CD4-positive, alpha-beta T cell treated with Interleukin-15 for 4 hours (primary cell): ENCODE data around the gene SLC52A3.
"Not testable (repeated sequence)": the region's sequence is repeated elsewhere in the genome, so short reads cannot be mapped to it uniquely, and the experiment has no call there.

Experiments used
- DNase-seq: peaks from one replicate; pipeline ENCODE4 v3.0.0-alpha.2; 2020; ENCODE audit warnings: low spot score

Gene SLC52A3

GRCh38 chr20:768426-768978 lies at the start of gene SLC52A3:
Gene SLC52A3 (minus strand): TSS chr20:768500. CDS start chr20:765774, 2,726 bp downstream.
- DNase-seq, result no peak

DNA sequence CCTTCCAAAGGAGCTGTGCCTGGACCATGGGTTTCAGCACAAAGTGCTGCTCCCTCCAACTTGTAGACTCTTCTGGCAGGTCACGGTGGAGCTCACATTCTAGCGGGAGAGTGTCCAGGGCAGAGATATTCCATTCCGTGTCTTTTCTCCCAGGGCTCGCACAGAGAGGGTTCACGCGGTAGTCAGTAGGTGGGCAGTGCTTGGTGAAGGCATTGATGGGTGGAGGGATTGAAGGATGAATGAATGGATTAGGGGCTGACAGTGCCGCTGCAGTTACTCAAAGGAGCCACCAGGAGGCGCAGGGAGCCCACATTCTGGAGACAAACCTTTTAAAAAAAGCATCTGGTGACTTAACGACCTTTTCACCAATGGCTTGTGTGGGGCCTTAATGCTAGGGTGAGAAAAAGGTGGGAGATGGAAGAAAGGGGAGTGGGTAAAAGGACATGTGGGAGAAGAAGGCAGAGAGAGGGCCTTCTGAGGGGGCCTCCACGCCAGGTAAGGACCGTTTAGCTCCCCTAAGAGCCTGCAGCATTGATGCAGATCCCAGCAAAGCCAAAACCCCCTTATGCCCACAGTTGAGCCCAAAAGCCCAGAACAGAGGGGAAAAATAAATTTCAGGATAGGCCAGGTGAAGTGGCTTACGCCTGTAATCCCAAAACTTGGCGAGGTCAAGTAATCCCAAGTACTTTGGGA lies 47.8 kb upstream of the SLC52A3 start:
- peak; percentile 64 for DNase-seq

DNA sequence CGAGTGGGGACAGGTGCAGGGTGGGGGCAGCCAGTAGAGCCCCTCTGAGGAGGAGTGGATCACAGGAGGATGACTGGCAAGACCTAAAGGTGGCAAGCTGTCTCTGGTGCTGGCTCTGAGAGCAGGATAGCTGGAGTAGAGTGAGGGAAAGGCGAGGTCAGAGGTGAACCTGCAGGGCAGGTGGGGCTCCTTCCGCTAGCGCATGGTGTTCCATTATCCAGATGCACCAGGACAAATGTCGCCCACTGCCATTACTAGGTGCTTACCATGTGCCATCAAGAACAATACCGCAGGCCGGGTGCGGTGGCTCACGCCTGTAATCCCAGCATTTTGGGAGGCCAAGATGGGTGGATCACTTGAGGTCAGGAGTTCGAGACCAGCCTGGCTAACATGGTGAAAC lies 46.9 kb upstream of the SLC52A3 start:
- DNase-seq, result no peak

- DNase-seq, result no peak
Observed at GRCh38 chr20:813390-813789, 45.1 kb upstream of the SLC52A3 start.

- DNase-seq, result not testable (repeated sequence)
Observed at GRCh38 chr20:812435-812814, 44.1 kb upstream of the SLC52A3 start.

DNA sequence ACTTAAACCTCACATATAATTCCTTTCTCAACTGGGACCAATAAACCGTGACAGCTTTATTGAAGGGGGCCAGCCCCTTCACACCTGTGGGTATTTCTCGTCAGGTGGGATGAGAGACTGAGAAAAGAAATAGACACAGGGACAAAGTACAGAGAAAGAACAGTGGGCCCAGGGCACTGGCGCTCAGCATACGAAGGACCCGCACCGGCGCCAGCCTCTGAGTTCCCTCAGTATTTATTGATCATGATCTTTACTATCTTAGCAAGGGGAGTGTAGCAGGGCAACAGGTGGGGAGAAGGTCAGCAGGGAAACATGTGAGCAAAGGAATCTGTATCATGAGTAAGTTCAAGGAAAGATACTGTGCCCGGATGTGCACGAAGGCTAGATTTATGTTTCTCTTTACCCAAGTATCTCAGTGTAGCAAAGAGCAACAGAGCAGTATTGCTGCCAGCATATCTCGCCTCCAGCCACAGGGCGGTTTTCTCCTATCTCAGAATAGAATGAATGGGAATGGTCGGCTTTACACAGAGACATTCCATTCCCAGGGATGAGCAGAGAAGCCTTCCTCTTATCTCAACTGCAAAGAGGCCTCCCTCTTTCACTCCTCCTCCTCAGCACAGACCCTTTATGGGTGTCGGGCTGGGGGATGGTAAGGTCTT lies 43.6 kb upstream of the SLC52A3 start:
- not testable (repeated sequence) for DNase-seq

DNA sequence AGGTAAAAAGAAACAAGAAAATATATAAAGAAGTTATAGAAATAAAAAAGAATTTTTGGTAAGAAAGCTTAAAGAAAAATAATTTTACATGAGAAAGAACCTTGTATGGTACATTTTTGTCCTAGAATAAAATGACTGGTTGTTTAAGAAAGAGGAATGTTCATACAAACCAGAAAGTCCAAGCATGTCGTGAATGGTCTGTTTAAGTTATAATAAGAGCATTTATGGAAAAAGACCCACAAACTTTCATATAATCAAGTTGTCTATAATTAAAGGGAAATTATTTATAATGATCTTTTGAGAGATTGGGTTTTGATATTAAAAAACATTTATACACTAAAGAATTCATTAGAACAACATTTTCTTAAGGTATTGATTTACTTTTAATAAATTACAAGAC lies 37.4 kb upstream of the SLC52A3 start:
- DNase-seq, result no peak

DNA sequence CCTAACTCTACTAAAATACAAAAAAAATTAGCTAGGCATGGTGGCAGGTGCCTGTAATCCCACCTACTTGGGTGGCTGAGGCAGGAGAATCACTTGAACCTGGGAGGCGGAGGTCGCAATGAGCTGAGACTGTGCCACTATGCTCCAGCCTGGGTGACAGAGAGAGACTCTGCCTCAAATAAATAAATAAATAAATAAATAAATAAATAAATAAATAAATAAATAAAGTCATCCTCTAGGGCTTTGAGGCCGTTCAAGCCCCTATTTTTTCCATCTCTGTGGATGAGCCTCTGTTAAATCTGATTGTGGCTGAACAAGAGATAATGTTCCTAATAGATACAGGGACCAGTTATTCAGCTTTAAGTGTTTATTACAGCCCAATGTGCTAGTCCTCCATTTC lies 33.4 kb upstream of the SLC52A3 start:
- DNase-seq, result no peak

DNA sequence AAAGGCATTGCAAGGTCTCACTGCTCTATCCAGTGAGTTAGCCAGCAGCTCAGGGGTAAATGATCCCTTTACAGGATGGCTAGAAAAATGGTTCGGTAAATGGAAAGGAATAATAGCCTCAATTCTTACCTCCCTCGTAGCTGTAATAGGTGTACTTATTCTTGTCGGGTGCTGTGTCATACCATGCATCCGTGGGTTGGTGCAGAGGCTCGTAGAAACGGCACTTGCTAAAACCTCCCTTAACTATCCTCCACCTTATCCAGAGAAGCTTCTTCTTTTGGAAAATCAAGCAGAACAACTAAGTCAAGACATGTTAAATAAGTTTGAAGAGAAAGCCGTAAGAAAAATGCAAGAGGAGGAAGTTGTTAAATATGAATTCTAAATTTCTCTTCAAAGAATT lies 31.7 kb upstream of the SLC52A3 start:
- not testable (repeated sequence) for DNase-seq

DNA sequence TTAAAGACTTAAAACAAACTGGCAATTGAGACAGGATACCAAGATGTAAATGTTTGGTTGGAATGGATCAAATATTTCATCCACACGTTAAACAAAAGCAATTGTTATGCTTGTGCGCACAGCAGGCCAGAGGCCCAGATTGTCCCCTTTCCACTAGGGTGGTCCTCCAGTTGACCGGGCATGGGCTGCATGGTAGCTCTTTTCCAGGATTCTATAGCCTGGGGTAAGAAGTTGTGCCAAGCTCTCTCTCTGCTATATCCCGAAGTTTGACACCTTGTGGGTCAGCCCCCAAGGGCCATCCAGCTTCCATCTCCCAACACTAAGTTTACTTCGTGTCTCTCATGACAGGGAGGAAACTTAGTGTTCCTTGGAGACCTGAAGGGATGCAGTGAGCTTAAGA lies 30.4 kb upstream of the SLC52A3 start:
- not testable (repeated sequence) for DNase-seq

DNA sequence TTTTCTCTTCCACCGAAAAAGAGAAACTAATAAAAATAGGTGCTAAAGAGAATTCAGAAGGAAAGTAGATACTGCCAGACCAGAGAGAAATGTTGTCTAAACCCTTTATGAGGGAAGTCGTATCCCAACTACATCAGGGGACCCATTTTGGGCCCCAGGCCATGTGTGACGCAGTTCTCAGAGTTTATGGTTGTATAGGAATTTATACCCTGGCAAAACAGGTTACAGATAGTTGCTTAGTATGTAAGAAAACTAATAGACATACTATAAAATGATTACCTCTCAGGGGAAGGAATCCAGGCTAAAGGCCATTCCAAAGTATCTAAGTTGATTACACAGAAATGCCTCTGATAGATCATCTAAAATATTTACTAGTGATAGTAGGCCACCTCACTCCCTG lies 28.6 kb upstream of the SLC52A3 start:
- DNase-seq, result no peak

GRCh38 chr20:792248-792647 lies 23.9 kb upstream of the SLC52A3 start:
- no peak for DNase-seq

DNA sequence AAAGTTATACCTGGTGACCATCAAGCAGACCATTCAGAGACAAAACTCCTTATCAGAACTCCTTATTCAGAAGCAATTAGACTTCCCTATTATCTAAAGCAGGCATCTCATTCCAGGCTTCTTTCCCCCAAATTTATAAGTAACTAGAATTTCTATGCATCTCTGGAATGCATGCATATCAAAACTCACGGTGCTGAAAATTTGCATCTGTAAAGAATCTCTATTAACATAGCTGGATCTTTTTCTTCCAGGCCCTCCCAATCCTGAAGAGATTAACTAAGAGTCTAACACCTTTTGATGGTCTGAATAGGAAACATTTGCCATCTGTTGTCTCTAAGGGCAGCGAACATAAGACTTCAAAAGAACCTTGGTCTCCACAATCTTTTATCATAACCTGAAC lies 22.8 kb upstream of the SLC52A3 start:
- no peak for DNase-seq

- DNase-seq, result no peak
Observed at GRCh38 chr20:787825-788224, 19.5 kb upstream of the SLC52A3 start.

- no peak for DNase-seq
Observed at GRCh38 chr20:779771-780170, 11.5 kb upstream of the SLC52A3 start.

DNA sequence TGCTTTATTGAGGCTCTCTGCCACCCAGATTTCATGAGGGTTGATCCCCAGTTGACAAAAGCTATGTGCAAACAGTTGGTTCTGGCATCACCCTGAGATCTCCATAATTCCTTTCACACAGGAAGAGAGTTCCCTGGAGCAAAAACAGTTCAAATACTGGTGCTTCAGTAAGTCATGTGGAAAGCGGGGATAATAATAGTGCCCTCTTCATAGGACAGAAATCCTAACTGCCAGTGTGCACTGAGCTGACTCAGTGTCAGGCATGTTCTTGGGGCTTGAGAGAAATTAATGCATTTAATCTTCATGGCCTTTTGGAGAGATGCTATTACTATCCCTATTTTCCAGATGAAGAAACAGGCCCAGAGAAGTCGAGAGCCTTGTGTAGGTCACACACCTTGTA lies 7.9 kb upstream of the SLC52A3 start:
- DNase-seq, result no peak

DNA sequence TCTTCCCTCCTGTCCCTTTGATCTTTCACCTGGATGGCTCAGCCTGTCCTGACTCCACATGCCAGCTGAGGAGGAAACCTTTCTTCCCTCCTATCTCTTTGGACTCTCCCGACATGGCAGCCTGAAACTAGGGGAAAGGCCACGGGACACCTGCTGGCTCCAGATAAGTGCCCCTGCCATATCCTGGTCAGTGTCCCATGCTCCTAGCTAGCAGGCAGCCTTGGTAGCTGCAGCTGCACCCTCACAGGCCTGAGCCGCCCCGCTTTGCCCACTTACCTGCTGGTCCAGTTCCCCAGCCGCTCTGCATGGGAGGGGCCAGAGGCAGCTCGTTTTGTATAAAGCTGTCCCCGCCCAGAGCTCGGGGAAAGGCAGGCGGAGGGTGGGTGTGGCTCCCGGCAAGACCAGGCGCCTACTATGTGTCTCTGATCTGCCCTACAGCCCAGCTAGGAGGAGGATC lies 7.4 kb upstream of the SLC52A3 start:
- no peak for DNase-seq

DNA sequence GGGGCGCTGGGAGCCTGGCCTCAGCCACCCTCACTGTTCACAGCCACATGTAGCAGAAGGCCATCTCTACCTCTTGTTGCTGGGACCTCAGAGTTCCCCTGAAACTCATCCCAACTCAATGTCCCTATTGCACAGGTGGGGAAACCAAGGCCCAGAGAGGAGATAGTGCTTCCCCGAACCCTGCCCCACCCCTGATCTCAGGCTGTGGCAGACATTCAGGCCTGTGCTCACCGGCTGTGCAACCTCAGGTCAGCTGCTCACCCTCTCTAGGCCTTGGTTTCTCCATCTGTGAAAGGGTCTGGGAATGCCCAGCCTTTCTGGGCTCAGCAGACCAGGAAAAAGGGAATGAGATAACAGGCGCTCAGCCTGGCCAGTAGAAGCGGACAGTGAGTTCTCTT lies 6.4 kb upstream of the SLC52A3 start:
- DNase-seq, result no peak

DNA sequence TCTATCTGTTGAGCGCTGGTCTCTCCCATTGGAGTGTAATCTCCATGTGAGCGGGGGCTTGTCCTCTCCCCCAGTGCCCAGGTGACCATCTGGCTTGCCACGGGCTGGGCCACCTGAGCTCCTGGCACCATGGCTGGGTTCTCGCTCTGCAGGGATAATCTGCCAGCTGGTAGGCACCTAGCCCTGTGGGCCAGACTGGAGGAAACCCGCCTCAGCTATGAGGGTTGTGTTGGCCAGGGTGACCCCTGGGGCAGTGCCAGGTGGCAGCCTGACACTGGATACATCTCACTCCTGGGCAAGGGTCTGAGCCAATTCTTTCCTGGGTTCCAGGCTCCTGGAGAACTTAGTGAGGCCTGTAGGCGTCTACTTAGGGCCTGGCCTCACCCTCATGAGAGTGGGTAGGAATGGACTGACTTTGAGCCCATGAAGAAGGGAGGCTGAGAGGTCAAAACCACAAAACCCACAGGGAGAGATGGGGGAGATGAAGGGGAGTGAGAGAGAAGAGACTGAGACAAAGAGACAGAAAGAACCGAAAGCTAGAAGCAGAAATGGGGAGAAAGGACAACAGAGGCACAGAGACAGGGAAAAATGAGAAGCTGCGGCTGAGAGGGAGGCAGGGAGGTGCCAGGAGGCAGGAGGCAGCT lies 5.8 kb upstream of the SLC52A3 start:
- DNase-seq, result no peak

DNA sequence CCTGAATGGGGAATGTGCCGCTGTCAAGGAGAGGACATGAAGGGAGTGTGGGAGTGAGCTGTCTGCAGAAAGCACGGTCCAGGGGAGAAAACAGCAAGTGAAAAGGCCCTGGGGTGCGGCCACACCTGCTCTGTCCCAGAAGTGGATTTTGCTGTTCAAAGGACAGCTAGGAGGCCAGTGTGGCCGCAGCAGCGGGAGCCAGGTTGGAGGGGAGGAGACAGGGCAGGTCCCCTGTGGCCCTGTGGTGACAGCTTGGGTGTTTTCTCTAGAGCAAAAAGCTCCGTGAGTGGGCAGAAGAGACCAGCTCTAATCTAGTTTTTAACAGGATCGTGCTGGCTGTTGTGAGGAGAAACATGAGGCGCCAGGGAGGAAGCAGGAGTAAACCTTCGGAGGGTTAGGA lies 4.5 kb upstream of the SLC52A3 start:
- DNase-seq, result no peak

DNA sequence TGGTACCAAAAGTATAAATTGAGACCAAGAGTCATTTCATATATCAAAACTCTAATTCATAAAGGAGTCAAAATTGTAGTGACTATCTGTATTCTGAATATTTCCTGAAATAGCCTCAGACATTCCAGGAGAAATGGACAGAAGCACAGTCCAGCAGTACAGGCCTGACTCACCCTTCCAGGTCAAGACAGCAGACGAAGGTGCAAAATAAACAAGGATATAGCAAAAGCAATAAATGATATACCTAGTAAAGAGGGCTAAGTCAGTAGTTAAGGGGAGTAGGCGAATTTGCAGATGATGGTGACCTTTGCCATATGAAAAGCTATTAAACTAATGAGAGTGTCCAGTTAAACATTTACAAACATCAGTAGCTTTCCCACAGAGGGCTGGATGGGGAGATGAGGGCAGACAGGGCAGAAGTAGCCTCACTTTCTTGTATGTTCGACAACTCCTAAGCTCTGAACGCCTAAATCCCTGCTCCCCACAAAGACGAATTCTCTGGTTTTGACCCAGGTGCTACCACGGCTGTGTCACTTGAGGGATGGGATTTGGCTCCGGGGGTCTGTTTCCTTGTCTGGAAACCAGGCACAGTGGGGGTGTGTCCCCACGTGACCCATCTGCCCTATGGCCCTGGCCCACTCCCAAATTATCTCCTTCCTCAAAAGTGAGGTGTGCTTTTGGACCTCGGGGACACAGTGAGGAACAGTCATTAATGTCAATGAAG lies 3.6 kb upstream of the SLC52A3 start:
- no peak for DNase-seq

DNA sequence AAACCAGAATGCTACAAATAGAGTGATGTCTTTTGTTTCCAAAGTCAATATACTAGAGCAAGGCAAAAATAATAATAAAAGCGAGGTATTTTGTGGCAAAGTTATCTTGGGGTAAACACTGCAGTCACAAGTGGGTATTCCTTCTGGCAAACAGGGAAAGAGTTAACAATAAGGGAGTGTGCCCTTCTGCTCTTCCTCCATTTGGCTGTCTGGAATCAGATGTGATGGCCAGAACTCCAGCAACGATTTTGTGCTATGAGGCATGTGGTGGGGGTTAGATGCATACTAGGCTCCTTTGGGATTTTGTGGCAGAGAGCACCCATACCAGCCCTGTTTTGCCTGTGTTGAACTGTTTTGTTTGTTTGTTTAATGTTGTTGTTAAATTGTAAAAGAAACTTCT lies 2.4 kb upstream of the SLC52A3 start:
- no peak for DNase-seq
